Muscle of arm (tissue), 12 donors: Measurements from ENCODE around the gene CHCHD3. TPM values are rescaled to one million over a fixed set of nuclear protein-coding genes. Genes with fewer than 3 reads are reported as not detected.
"Not testable (repeated sequence)": the region's sequence is repeated elsewhere in the genome, so short reads cannot be mapped to it uniquely, and the experiment has no call there.

Source experiments
- DNase-seq: peaks from one replicate; pipeline ENCODE4 v3.0.0-alpha.2; 2013
- polyA plus RNA-seq, 12 donors: library from polyadenylated mRNA; unstranded; fragments of 120-200 nt; gene quantifications; one replicate each; pipeline ENCODE4 v1.2.1, GENCODE V29; 2013; ENCODE audit not compliant: insufficient read length in 12 of 12

CHCHD3 gene
- polyA plus RNA-seq, 12 donors, result 58.1 to 99.1 (median 70.6) TPM; not detected in 1

- no peak for DNase-seq
Observed at GRCh38 chr7:132907380-132907940, 174.4 kb downstream of the CHCHD3 start.

- DNase-seq, result no peak
Observed at GRCh38 chr7:132906193-132906835, 175.6 kb downstream of the CHCHD3 start.

GRCh38 chr7:132905136-132905535, 176.8 kb downstream of the CHCHD3 start:
- DNase-seq, result not testable (repeated sequence)

GRCh38 chr7:132904209-132904608, 177.7 kb downstream of the CHCHD3 start:
- DNase-seq, result no peak

GRCh38 chr7:132902294-132902693, 179.6 kb downstream of the CHCHD3 start:
- not testable (repeated sequence) for DNase-seq

GRCh38 chr7:132901241-132901640, 180.6 kb downstream of the CHCHD3 start:
- DNase-seq, result no peak

- no peak for DNase-seq
Observed at GRCh38 chr7:132899833-132900232, 182.1 kb downstream of the CHCHD3 start.

- DNase-seq, result not testable (repeated sequence)
Observed at GRCh38 chr7:132898641-132899175, 183.2 kb downstream of the CHCHD3 start.

GRCh38 chr7:132897093-132897687, 184.7 kb downstream of the CHCHD3 start:
- DNase-seq, result peak; percentile 17

- DNase-seq, result no peak
Observed at GRCh38 chr7:132895231-132895630, 186.7 kb downstream of the CHCHD3 start.

GRCh38 chr7:132893560-132893959, 188.3 kb downstream of the CHCHD3 start:
- DNase-seq, result no peak

GRCh38 chr7:132892744-132893143, 189.1 kb downstream of the CHCHD3 start:
- not testable (repeated sequence) for DNase-seq

GRCh38 chr7:132891554-132891953, 190.3 kb downstream of the CHCHD3 start:
- no peak for DNase-seq

GRCh38 chr7:132882714-132883428, 199.0 kb downstream of the CHCHD3 start:
- DNase-seq, result no peak

GRCh38 chr7:132881317-132881716, 200.6 kb downstream of the CHCHD3 start:
- no peak for DNase-seq

GRCh38 chr7:132879579-132879978, 202.3 kb downstream of the CHCHD3 start:
- DNase-seq, result no peak

- DNase-seq, result no peak
Observed at GRCh38 chr7:132878204-132878919, 203.5 kb downstream of the CHCHD3 start.

GRCh38 chr7:132877573-132877972, 204.3 kb downstream of the CHCHD3 start:
- DNase-seq, result no peak

GRCh38 chr7:132876576-132876975, 205.3 kb downstream of the CHCHD3 start:
- no peak for DNase-seq

- no peak for DNase-seq
Observed at GRCh38 chr7:132872034-132872433, 209.9 kb downstream of the CHCHD3 start.

- no peak for DNase-seq
Observed at GRCh38 chr7:132871419-132871818, 210.5 kb downstream of the CHCHD3 start.
